NCI-H1048 (cell line): Measurements from ENCODE around the gene NPAT.
"Not testable (repeated sequence)": the region's sequence is repeated elsewhere in the genome, so short reads cannot be mapped to it uniquely, and the experiment has no call there.

ENCODE experiments used
- DNase-seq: peaks from one replicate; lab custom pipeline; 2025; lab: John Stamatoyannopoulos, UW

The NPAT gene

GRCh38 chr11:108218912-108219783, 3.3 kb downstream of the NPAT start:
- no peak for DNase-seq

- no peak for DNase-seq
Observed at GRCh38 chr11:108218455-108218854, 4.0 kb downstream of the NPAT start.

- no peak for DNase-seq
Observed at GRCh38 chr11:108216988-108217387, 5.5 kb downstream of the NPAT start.

GRCh38 chr11:108213784-108214183, 8.7 kb downstream of the NPAT start:
- DNase-seq = no peak

- no peak for DNase-seq
Observed at GRCh38 chr11:108210441-108210840, 12.0 kb downstream of the NPAT start.

- no peak for DNase-seq
Observed at GRCh38 chr11:108207683-108208060, 14.8 kb downstream of the NPAT start.

- no peak for DNase-seq
Observed at GRCh38 chr11:108206969-108207682, 15.3 kb downstream of the NPAT start.

GRCh38 chr11:108206171-108206570, 16.3 kb downstream of the NPAT start:
- no peak for DNase-seq

- DNase-seq = no peak
Observed at GRCh38 chr11:108204929-108205499, 17.4 kb downstream of the NPAT start.

- no peak for DNase-seq
Observed at GRCh38 chr11:108204376-108204775, 18.1 kb downstream of the NPAT start.

GRCh38 chr11:108203075-108203474, 19.4 kb downstream of the NPAT start:
- no peak for DNase-seq

GRCh38 chr11:108199446-108200321, 22.8 kb downstream of the NPAT start:
- no peak for DNase-seq

- no peak for DNase-seq
Observed at GRCh38 chr11:108198833-108199232, 23.6 kb downstream of the NPAT start.

- no peak for DNase-seq
Observed at GRCh38 chr11:108197351-108197750, 25.1 kb downstream of the NPAT start.

GRCh38 chr11:108196901-108197300, 25.5 kb downstream of the NPAT start:
- DNase-seq = no peak

GRCh38 chr11:108193725-108194124, 28.7 kb downstream of the NPAT start:
- no peak for DNase-seq

- DNase-seq = no peak
Observed at GRCh38 chr11:108177570-108177969, 44.9 kb downstream of the NPAT start.

GRCh38 chr11:108170184-108170583, 52.3 kb downstream of the NPAT start:
- no peak for DNase-seq

GRCh38 chr11:108167624-108168023, 54.8 kb downstream of the NPAT start:
- DNase-seq = no peak

GRCh38 chr11:108162878-108163277, 59.6 kb downstream of the NPAT start:
- DNase-seq = not testable (repeated sequence)

- no peak for DNase-seq
Observed at GRCh38 chr11:108160970-108161566, 61.4 kb downstream of the NPAT start.

- no peak for DNase-seq
Observed at GRCh38 chr11:108154591-108154990, 67.8 kb downstream of the NPAT start.
